ENCODE data around the gene ELMO3. TPM values are rescaled to one million over a fixed set of nuclear protein-coding genes. Genes with fewer than 3 reads are reported as not detected.

ELMO3 gene
- total RNA-seq, 1 donor: 0.09 TPM

- peak; percentile 98 for DNase-seq (ENCODE audit: low read depth)
- no peak for TF ChIP-seq CTCF (IDR thresholded peaks at IDR 0.05; ENCODE audit: insufficient read depth, low read length)
- H3K4me3 ChIP-seq (ENCODE audit: low read depth, low read length): peak within 1 kb of the TSS; percentile 76
Measured at GRCh38 chr16:67183627-67184452, 15.1 kb upstream of the ELMO3 start, which contains the start of gene MATCAP1. MATCAP1 (minus strand) TSS chr16:67183963; CDS start chr16:67180610, 3,353 bp downstream.

GRCh38 chr16:67184453-67184994 lies 14.4 kb upstream of the ELMO3 start:
- peak overlapping the region; percentile 76 for H3K4me3 ChIP-seq (ENCODE audit: low read depth, low read length)
- TF ChIP-seq CTCF (IDR thresholded peaks at IDR 0.05; ENCODE audit: insufficient read depth, low read length): no peak
- no peak for DNase-seq (ENCODE audit: low read depth)

- H3K4me3 ChIP-seq (ENCODE audit: low read depth, low read length): peak overlapping the region; percentile 39
- DNase-seq (ENCODE audit: low read depth): peak; percentile 93
- TF ChIP-seq CTCF (IDR thresholded peaks at IDR 0.05; ENCODE audit: insufficient read depth, low read length): peak; percentile 89
Measured at GRCh38 chr16:67184995-67185650, 13.8 kb upstream of the ELMO3 start.

- no peak for DNase-seq (ENCODE audit: low read depth)
- peak overlapping the region; percentile 34 for H3K4me3 ChIP-seq (ENCODE audit: low read depth, low read length)
- TF ChIP-seq CTCF (IDR thresholded peaks at IDR 0.05; ENCODE audit: insufficient read depth, low read length): no peak
Measured at GRCh38 chr16:67185651-67186134, 13.2 kb upstream of the ELMO3 start.

- TF ChIP-seq CTCF (IDR thresholded peaks at IDR 0.05; ENCODE audit: insufficient read depth, low read length): no peak
- DNase-seq (ENCODE audit: low read depth): no peak
- H3K4me3 ChIP-seq (ENCODE audit: low read depth, low read length): no peak overlapping the region
Measured at GRCh38 chr16:67186550-67186950, 12.4 kb upstream of the ELMO3 start.

GRCh38 chr16:67187175-67187890 lies 11.6 kb upstream of the ELMO3 start:
- no peak for TF ChIP-seq CTCF (IDR thresholded peaks at IDR 0.05; ENCODE audit: insufficient read depth, low read length)
- no peak overlapping the region for H3K4me3 ChIP-seq (ENCODE audit: low read depth, low read length)
- no peak for DNase-seq (ENCODE audit: low read depth)

All from fibroblast of the aortic adventitia (primary cell).